Upper lobe of right lung (tissue), 1 donor: Measurements from ENCODE around the gene TRIM28. TPM values are rescaled to one million over a fixed set of nuclear protein-coding genes. Genes with fewer than 3 reads are reported as not detected.

Experiments
- ATAC-seq: fragments of 200-7000 bp; cut with Tn5 transposase; one replicate; pipeline ENCODE4 v1.9.1; 2020; ENCODE audit warnings: mild to moderate bottlenecking, moderate library complexity
- DNase-seq: peaks from one replicate; pipeline ENCODE4 v3.0.0-alpha.2; 2020
- H3K27ac ChIP-seq: fragments of 200-600 bp; one replicate; pipeline ENCODE4 v1.8.0; 2022
- H3K27me3 ChIP-seq: fragments of 200-600 bp; one replicate; pipeline ENCODE4 v1.8.0; 2022; ENCODE audit warnings: mild to moderate bottlenecking
- H3K36me3 ChIP-seq: fragments of 200-600 bp; one replicate; pipeline ENCODE4 v1.8.0; 2022
- H3K4me1 ChIP-seq: fragments of 200-600 bp; one replicate; pipeline ENCODE4 v1.8.0; 2022
- H3K4me3 ChIP-seq: fragments of 200-600 bp; one replicate; pipeline ENCODE4 v1.8.0; 2022; ENCODE audit warnings: mild to moderate bottlenecking
- H3K9me3 ChIP-seq: fragments of 200-600 bp; one replicate; pipeline ENCODE4 v1.8.0; 2022
- intact Hi-C: fragments of 100-400 bp; cut with DNase I; formaldehyde crosslinking; loops from one replicate; pipeline ENCODE4 v1.11.0; 2022
- total RNA-seq: library from RNA; stranded (reverse); fragmentation: NEBNext Ultra II Directional; extraction: Animal tissue kit (Norgen Biotek cat#: 25700); gene quantifications from one replicate; pipeline ENCODE4 v1.2.1, GENCODE V29; 2021
- TF ChIP-seq, protein P1 (sequence below): fragments of 200-600 bp; IDR thresholded peaks from one replicate; pipeline ENCODE4 v1.8.0; 2022; ENCODE audit warnings: antibody characterized with exemption
- donor health status: DM: no; HTN: yes; CAD: no; lungs with severe emphysema.

TRIM28 gene
- total RNA-seq, 1 donor from 2014 or later = 199 TPM

DNA sequence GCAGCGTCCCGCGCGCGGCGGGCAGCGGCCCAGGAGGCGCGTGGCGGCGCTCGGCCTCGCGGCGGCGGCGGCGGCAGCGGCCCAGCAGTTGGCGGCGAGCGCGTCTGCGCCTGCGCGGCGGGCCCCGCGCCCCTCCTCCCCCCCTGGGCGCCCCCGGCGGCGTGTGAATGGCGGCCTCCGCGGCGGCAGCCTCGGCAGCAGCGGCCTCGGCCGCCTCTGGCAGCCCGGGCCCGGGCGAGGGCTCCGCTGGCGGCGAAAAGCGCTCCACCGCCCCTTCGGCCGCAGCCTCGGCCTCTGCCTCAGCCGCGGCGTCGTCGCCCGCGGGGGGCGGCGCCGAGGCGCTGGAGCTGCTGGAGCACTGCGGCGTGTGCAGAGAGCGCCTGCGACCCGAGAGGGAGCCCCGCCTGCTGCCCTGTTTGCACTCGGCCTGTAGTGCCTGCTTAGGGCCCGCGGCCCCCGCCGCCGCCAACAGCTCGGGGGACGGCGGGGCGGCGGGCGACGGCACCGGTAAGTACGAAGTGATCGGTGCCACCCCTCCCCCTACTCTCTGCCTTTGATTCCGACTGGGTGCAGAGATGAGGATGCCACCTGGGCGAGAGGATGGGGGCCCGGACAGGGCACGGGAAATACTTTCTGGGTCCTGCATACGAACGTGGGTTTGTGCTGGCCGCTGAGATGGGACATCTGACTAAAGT is 874 bp downstream of the TRIM28 start:
- DNase-seq = peak; percentile 74
- H3K4me3 ChIP-seq = peak overlapping the region; percentile 90
- H3K36me3 ChIP-seq = peaks cover 41% of the 10 kb centered on the region
- ATAC-seq = peak; percentile 50
- no peaks in the 10 kb centered on the region for H3K27me3 ChIP-seq
- H3K27ac ChIP-seq = peak overlapping the region; percentile 97
- H3K4me1 ChIP-seq = peaks cover 15% of the 10 kb centered on the region
- H3K9me3 ChIP-seq = no peaks in the 10 kb centered on the region
- TF ChIP-seq, protein P1, sequence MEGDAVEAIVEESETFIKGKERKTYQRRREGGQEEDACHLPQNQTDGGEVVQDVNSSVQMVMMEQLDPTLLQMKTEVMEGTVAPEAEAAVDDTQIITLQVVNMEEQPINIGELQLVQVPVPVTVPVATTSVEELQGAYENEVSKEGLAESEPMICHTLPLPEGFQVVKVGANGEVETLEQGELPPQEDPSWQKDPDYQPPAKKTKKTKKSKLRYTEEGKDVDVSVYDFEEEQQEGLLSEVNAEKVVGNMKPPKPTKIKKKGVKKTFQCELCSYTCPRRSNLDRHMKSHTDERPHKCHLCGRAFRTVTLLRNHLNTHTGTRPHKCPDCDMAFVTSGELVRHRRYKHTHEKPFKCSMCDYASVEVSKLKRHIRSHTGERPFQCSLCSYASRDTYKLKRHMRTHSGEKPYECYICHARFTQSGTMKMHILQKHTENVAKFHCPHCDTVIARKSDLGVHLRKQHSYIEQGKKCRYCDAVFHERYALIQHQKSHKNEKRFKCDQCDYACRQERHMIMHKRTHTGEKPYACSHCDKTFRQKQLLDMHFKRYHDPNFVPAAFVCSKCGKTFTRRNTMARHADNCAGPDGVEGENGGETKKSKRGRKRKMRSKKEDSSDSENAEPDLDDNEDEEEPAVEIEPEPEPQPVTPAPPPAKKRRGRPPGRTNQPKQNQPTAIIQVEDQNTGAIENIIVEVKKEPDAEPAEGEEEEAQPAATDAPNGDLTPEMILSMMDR = no peak
- intact Hi-C loops = no loop called here

DNA sequence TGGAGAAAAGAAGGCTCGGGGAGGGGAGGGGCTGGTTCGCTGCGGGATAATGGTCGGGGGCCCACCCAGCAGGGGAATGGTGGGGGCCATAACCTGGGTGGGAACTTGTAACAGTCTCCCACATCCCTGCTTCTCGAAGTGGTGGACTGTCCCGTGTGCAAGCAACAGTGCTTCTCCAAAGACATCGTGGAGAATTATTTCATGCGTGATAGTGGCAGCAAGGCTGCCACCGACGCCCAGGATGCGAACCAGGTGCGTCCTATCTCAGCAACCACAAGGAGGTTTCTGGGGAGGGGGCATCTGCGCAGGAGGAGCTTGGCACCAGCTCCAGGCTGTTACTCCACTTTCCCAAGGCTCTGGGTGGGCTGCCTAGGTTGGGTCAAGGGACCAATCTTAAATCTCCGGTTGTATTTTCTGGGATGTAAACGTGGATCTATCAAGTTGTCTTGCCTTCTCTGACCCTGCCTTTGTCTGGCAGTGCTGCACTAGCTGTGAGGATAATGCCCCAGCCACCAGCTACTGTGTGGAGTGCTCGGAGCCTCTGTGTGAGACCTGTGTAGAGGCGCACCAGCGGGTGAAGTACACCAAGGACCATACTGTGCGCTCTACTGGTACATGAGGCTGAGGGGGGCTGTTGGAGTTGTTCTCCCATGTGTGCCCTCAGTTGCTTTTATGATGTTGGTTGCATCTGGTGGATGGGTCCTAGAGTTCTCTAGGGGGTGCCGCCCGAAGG is 1.6 kb downstream of the TRIM28 start:
- ATAC-seq (no peak), DNase-seq (no peak)
- peaks cover 15% of the 10 kb centered on the region for H3K4me1 ChIP-seq
- no peaks in the 10 kb centered on the region for H3K9me3 ChIP-seq
- TF ChIP-seq, protein P1 = no peak
- intact Hi-C loops = no loop called here
- no peaks in the 10 kb centered on the region for H3K27me3 ChIP-seq
- H3K36me3 ChIP-seq = peaks cover 49% of the 10 kb centered on the region
- H3K4me3 ChIP-seq = peak overlapping the region; percentile 90
- H3K27ac ChIP-seq = peak overlapping the region; percentile 47

DNA sequence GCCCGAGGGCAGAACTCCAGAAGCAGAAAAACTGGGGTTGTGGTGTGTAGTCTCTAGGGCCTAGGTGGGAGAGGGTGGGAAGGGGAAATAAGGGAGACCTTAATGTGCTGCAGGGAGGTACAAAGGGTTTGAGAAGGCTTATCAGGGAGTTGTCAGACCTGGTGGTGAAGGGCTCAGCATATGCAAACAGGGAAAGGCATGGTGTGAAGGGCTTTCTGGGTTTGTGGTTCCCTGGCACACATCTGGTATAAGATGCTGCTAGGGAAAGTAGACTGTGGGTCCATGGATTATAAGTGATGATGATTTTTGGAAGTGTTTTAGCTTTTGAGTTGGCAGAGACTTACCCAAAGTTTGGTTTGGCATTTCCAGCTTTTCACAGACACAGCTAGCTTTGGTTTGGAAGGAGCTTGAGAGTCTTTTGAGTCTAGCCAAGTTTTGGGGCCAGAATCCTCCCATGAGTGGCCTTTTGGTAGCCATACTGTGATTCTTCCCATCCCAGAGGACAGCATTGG is 2.2 kb downstream of the TRIM28 start:
- peak overlapping the region; percentile 90 for H3K4me3 ChIP-seq
- DNase-seq = no peak
- TF ChIP-seq, protein P1 = no peak
- ATAC-seq = no peak
- intact Hi-C loops = no loop called here
- H3K9me3 ChIP-seq = no peaks in the 10 kb centered on the region
- H3K4me1 ChIP-seq = peaks cover 15% of the 10 kb centered on the region
- no peaks in the 10 kb centered on the region for H3K27me3 ChIP-seq
- H3K27ac ChIP-seq = peak overlapping the region; percentile 47
- peaks cover 55% of the 10 kb centered on the region for H3K36me3 ChIP-seq

DNA sequence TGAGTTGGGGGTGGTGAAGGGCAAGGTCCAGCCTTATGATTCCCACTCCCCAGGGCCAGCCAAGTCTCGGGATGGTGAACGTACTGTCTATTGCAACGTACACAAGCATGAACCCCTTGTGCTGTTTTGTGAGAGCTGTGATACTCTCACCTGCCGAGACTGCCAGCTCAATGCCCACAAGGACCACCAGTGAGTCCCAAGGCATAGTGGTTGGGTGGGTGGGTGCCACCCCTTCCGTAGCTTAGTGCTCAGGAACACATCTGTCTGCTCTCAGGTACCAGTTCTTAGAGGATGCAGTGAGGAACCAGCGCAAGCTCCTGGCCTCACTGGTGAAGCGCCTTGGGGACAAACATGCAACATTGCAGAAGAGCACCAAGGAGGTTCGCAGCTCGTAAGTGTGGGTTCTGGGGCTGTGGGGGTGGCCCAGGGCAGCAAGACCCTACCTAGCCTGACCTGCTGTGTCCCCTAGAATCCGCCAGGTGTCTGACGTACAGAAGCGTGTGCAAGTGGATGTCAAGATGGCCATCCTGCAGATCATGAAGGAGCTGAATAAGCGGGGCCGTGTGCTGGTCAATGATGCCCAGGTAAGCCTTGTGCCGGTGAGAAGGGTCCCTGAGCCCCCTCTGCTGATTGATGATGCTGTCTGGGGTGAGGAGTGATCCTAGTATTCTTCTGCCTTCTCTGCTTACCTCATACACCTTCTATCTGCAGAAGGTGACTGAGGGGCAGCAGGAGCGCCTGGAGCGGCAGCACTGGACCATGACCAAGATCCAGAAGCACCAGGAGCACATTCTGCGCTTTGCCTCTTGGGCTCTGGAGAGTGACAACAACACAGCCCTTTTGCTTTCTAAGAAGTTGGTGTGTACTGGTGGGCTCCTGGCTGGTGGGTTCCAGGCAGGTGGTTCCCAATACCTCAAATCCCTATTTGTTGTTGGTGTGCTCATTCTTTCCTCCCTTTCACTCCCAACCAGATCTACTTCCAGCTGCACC is 3.8 kb downstream of the TRIM28 start:
- TF ChIP-seq, protein P1 = no peak
- DNase-seq = no peak
- H3K4me1 ChIP-seq = peaks cover 15% of the 10 kb centered on the region
- intact Hi-C loops = no loop called here
- no peak for ATAC-seq
- no peak overlapping the region for H3K4me3 ChIP-seq
- H3K9me3 ChIP-seq = no peaks in the 10 kb centered on the region
- H3K27me3 ChIP-seq = no peaks in the 10 kb centered on the region
- no peak overlapping the region for H3K27ac ChIP-seq
- peaks cover 70% of the 10 kb centered on the region for H3K36me3 ChIP-seq
